ENCODE measurements around the gene OPCML.

- TF ChIP-seq CTCF (IDR thresholded peaks at IDR 0.05) (no peak), EP300 (IDR thresholded peaks at IDR 0.05; ENCODE audit: low read depth) (no peak)
These were observed 195.1 kb downstream of the OPCML start for GRCh38 chr11:133337193-133337592.

Data from transverse colon (tissue), 3 donors.